Adrenal gland (tissue), 5 donors: ENCODE measurements around the gene TEKT5.

Experiments used
- CTCF ChIP-seq, 6 experiments: fragments of 450-650 bp in 4 of 6; fragments of 200-600 bp in 2 of 6; sonication (generic) in 1 of 6; IDR thresholded peaks; 1 replicate in 5 of 6; 2 replicates in 1 of 6; pipeline versions ENCODE4 v1.5.1 to v1.8.0; 2016 to 2021; ENCODE audit warnings: antibody characterized with exemption in 6 of 6, mild to moderate bottlenecking in 2 of 6, moderate library complexity in 1 of 6
- POLR2A ChIP-seq, 2 donors: fragments of 450-650 bp; IDR thresholded peaks; one replicate each; pipeline ENCODE4 v1.6.1; 2017; ENCODE audit warnings: antibody characterized with exemption in 2 of 2, mild to moderate bottlenecking in 2 of 2, moderate library complexity in 1 of 2
- donor health status: DM: no; HTN: no; CAD: no.

GRCh38 chr16:10637337-10638037 lies 57.2 kb downstream of the TEKT5 start:
- TF ChIP-seq CTCF (IDR thresholded peaks at IDR 0.05) (no peak), POLR2A (IDR thresholded peaks at IDR 0.05) (no peak)
